HCT116 (cell line): ENCODE measurements around the gene CENPH. TPM values are rescaled to one million over a fixed set of nuclear protein-coding genes. Genes with fewer than 3 reads are reported as not detected.
"Not testable (repeated sequence)": the region's sequence is repeated elsewhere in the genome, so short reads cannot be mapped to it uniquely, and the experiment has no call there.

Experiments used
- ATAC-seq: fragments of 200-7000 bp; cut with Tn5 transposase; 2 replicates; pipeline ENCODE4 v1.9.1; 2020; ENCODE audit warnings: mild to moderate bottlenecking, moderate library complexity
- BruUV-seq: library from RNA; stranded (reverse); fragments of 400-500 nt; replicated peaks from 2 replicates; lab custom pipeline; 2021; lab: Mats Ljungman, UMichigan
- CTCF ChIA-PET: fragments of 300-600 bp; sonication (Branson Sonifier 250); formaldehyde crosslinking; loops from one replicate; lab custom pipeline; 2021; ENCODE audit warnings: antibody characterized with exemption; lab: Charles Lee
- POLR2A ChIA-PET: fragments of 300-600, 350-600 bp; sonication (Branson Sonifier 250); formaldehyde crosslinking; loops from one replicate; lab custom pipeline; 2021; ENCODE audit warnings: antibody characterized with exemption; lab: Charles Lee
- RAD21 ChIA-PET, 2 experiments: fragments of 300-600 bp; sonication (Branson Sonifier 250); formaldehyde crosslinking; loops; one replicate each; lab custom pipeline; 2023; ENCODE audit warnings: low total read pairs in 2 of 2; ENCODE audit not compliant: uncharacterized antibody in 2 of 2, unreplicated experiment in 2 of 2, low non-redundant PET in 1 of 2; lab: Charles Lee
- DNase-seq: peaks from one replicate; pipeline ENCODE4 v3.0.0-alpha.2; 2010; ENCODE audit warnings: low read depth, low spot score
- H2AFZ ChIP-seq: fragments of 200-600 bp; shearing (Covaris generic), sonication (generic); 2 replicates; pipeline ENCODE4 v1.6.1; 2017; ENCODE audit warnings: low read depth, mixed run types, mixed read lengths, antibody characterized with exemption, low read length; ENCODE audit not compliant: poor library complexity, severe bottlenecking
- H3K27ac ChIP-seq: 2 replicates; pipeline ENCODE4 v1.5.1; 2012; ENCODE audit warnings: low read depth, low read length
- H3K27me3 ChIP-seq: fragments of 200-600 bp; sonication (generic); 2 replicates; pipeline ENCODE4 v1.6.1; 2016; ENCODE audit warnings: mixed run types, low read length, mixed read lengths; ENCODE audit not compliant: insufficient read depth
- H3K36me3 ChIP-seq, 2 experiments: fragments of 200-500 bp in 1 of 2; fragments of 200-600 bp in 1 of 2; sonication (Bioruptor generic) in 1 of 2; sonication (generic) in 1 of 2; 2 replicates each; pipeline versions ENCODE4 v1.5.1 to v1.6.1; 2014 to 2016; ENCODE audit warnings: low read length in 2 of 2, inconsistent platforms in 1 of 2, mixed read lengths in 1 of 2, mixed run types in 1 of 2; ENCODE audit not compliant: insufficient read depth in 2 of 2, control insufficient read depth in 1 of 2
- H3K4me1 ChIP-seq, 2 experiments: fragments of 200-600 bp in 1 of 2; sonication (generic) in 1 of 2; 2 replicates each; pipeline versions ENCODE4 v1.5.1 to v1.6.1; 2012 to 2017; ENCODE audit warnings: low read length in 2 of 2, inconsistent platforms in 1 of 2, mild to moderate bottlenecking in 1 of 2, mixed read lengths in 1 of 2, mixed run types in 1 of 2, moderate library complexity in 1 of 2; ENCODE audit not compliant: insufficient read depth in 2 of 2, control insufficient read depth in 1 of 2
- H3K4me2 ChIP-seq: fragments of 200-600 bp; sonication (generic); 2 replicates; pipeline ENCODE4 v1.6.1; 2017; ENCODE audit warnings: mixed run types, low read length, mixed read lengths
- H3K4me3 ChIP-seq, 2 experiments: fragments of 200-600 bp in 1 of 2; sonication (generic) in 1 of 2; replicated peaks in 1 of 2; 2 replicates each; pipeline ENCODE4 v1.5.1; 2011 to 2016; ENCODE audit warnings: low read length in 2 of 2, control low read depth in 1 of 2, low read depth in 1 of 2, mild to moderate bottlenecking in 1 of 2, mixed read lengths in 1 of 2, mixed run types in 1 of 2
- H3K79me2 ChIP-seq: fragments of 200-600 bp; sonication (generic); 2 replicates; pipeline ENCODE4 v1.6.1; 2017; ENCODE audit warnings: mild to moderate bottlenecking, mixed run types, low read length, moderate library complexity, mixed read lengths; ENCODE audit not compliant: insufficient read depth
- H3K9ac ChIP-seq: fragments of 200-600 bp; sonication (generic); 2 replicates; pipeline ENCODE4 v1.6.1; 2016; ENCODE audit warnings: low read length, mixed read lengths
- H3K9me2 ChIP-seq: fragments of 200-600 bp; sonication (generic), shearing (Covaris generic); 2 replicates; pipeline ENCODE4 v1.6.1; 2017; ENCODE audit warnings: mixed run types, mild to moderate bottlenecking, moderate library complexity; ENCODE audit not compliant: insufficient read depth
- H3K9me3 ChIP-seq, 2 experiments: fragments of 200-500 bp in 1 of 2; fragments of 200-600 bp in 1 of 2; sonication (Bioruptor generic) in 1 of 2; sonication (generic) in 1 of 2; 2 replicates each; pipeline ENCODE4 v1.6.1; 2014 to 2017; ENCODE audit warnings: low read length in 2 of 2, mixed read lengths in 2 of 2, inconsistent platforms in 1 of 2, low read depth in 1 of 2, mild to moderate bottlenecking in 1 of 2, mixed run types in 1 of 2, moderate library complexity in 1 of 2; ENCODE audit not compliant: control insufficient read depth in 1 of 2, insufficient read depth in 1 of 2
- H4K20me1 ChIP-seq: fragments of 200-600 bp; sonication (generic), shearing (Covaris generic); 2 replicates; pipeline ENCODE4 v1.6.1; 2017; ENCODE audit warnings: mixed run types, mild to moderate bottlenecking, moderate library complexity; ENCODE audit not compliant: insufficient read depth
- CEBPB ChIP-seq: IDR thresholded peaks from 2 replicates; pipeline ENCODE4 v1.6.1; 2012; ENCODE audit warnings: low read depth
- EGR1 ChIP-seq: IDR thresholded peaks from 2 replicates; pipeline ENCODE4 v1.6.1; 2012; ENCODE audit warnings: low read depth
- EZH2phosphoT487 ChIP-seq: fragments of 200-600 bp; IDR thresholded peaks from 2 replicates; pipeline ENCODE4 v1.6.1; 2018; ENCODE audit warnings: antibody characterized with exemption, borderline replicate concordance
- JUND ChIP-seq: IDR thresholded peaks from 2 replicates; pipeline ENCODE4 v1.6.1; 2012
- RAD21 ChIP-seq: IDR thresholded peaks from 2 replicates; pipeline ENCODE4 v1.6.1; 2012; ENCODE audit warnings: low read depth, mild to moderate bottlenecking
- SIN3A ChIP-seq: IDR thresholded peaks from 2 replicates; pipeline ENCODE4 v1.6.1; 2012; ENCODE audit warnings: low read depth
- SP1 ChIP-seq: IDR thresholded peaks from 2 replicates; pipeline ENCODE4 v1.6.1; 2012; ENCODE audit warnings: low read depth
- YY1 ChIP-seq: IDR thresholded peaks from 2 replicates; pipeline ENCODE4 v1.6.1; 2011; ENCODE audit warnings: low read length, low read depth, moderate library complexity, mild to moderate bottlenecking; ENCODE audit not compliant: insufficient replicate concordance; ENCODE audit errors: extremely low read depth
- ZFX ChIP-seq: fragments of 450-650 bp; IDR thresholded peaks from 2 replicates; pipeline ENCODE4 v1.6.1; 2017
- ZNF274 ChIP-seq: fragments of 200-500 bp; sonication (Bioruptor generic); IDR thresholded peaks from 2 replicates; pipeline ENCODE4 v1.6.1; 2014; ENCODE audit warnings: mild to moderate bottlenecking, low read depth, low read length, inconsistent platforms
- intact Hi-C: fragments of 100-400 bp; cut with micrococcal nuclease; formaldehyde crosslinking; loops from 2 replicates; pipeline ENCODE4 v1.10.0; 2022
- total RNA-seq: library from RNA; stranded (reverse); gene quantifications from one replicate; pipeline ENCODE4 v1.2.1, GENCODE V29; 2021; ENCODE audit not compliant: unreplicated experiment

The CENPH gene
- total RNA-seq, 1 experiment from 2014 or later = 23.4 TPM

GRCh38 chr5:69220833-69221232 is 31.4 kb downstream of the CENPH start:
- H3K4me2 ChIP-seq, CTCF ChIA-PET, H3K9me3 ChIP-seq, H2AFZ ChIP-seq, ATAC-seq, POLR2A ChIA-PET, BruUV-seq, intact Hi-C loops, H3K4me3 ChIP-seq, H3K9ac ChIP-seq, H3K9me2 ChIP-seq, DNase-seq, H3K36me3 ChIP-seq, H3K27me3 ChIP-seq, RAD21 ChIA-PET, H3K27ac ChIP-seq, H4K20me1 ChIP-seq: not testable (repeated sequence)
- H3K4me1 ChIP-seq = peaks cover 8 to 17% of the 10 kb centered on the region in 2 experiments; a peak in 3 of 4 replicates
- H3K79me2 ChIP-seq = peaks cover 37% of the 10 kb centered on the region

DNA sequence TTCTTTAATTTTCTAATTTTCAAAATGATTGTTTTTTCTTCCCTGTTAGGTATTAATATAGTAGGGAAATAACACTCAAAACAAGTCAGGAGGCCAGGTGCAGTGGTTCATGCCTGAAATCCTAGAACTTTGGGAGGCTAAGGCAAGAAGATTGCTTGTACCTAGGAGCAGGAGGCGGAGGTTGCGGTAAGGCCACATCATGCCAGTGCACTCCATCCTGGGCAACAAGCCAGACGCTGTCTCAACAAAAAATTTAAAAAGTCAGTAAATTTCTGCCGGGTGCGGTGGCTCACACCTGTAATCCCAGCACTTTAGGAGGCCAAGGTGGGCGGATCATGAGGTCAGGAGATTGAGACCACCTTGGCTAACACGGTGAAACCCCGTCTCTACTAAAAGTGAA is 35.1 kb downstream of the CENPH start:
- CTCF ChIA-PET = no interaction called here
- Histone ChIP-seq H2AFZ (no peak overlapping the region), H3K9me2 (no peaks in the 10 kb centered on the region), H3K4me3 (no peak overlapping the region), H4K20me1 (no peaks in the 10 kb centered on the region), H3K9me3 (no peaks in the 10 kb centered on the region), H3K27ac (no peak overlapping the region), H3K4me1 (no peaks in the 10 kb centered on the region), H3K4me2 (no peak overlapping the region), H3K79me2 (peaks cover 22% of the 10 kb centered on the region), H3K9ac (no peak overlapping the region)
- no TSS peak for BruUV-seq
- RAD21 ChIA-PET = no interaction called here
- POLR2A ChIA-PET = no interaction called here
- no peak for ATAC-seq
- no peak for TF ChIP-seq SIN3A
- TF ChIP-seq YY1 = no peak
- no peak for TF ChIP-seq JUND
- no peak for TF ChIP-seq ZFX
- no peak for TF ChIP-seq SP1
- no peak for TF ChIP-seq EZH2phosphoT487
- no peak for TF ChIP-seq CEBPB
- TF ChIP-seq RAD21 = no peak
- TF ChIP-seq EGR1 = no peak
- TF ChIP-seq ZNF274 = no peak
- TF ChIP-seq, all 23 proteins: peak for 0
- H3K36me3 ChIP-seq = peaks cover 8 to 9% of the 10 kb centered on the region in 2 experiments
- H3K27me3 ChIP-seq = no peaks in the 10 kb centered on the region
- intact Hi-C loops = no loop called here
- DNase-seq = no peak
